ENCODE measurements around the gene MAN1C1. TPM values are rescaled to one million over a fixed set of nuclear protein-coding genes. Genes with fewer than 3 reads are reported as not detected.

The MAN1C1 gene
- total RNA-seq, 1 experiment from 2014 or later = 1.2 TPM

DNA sequence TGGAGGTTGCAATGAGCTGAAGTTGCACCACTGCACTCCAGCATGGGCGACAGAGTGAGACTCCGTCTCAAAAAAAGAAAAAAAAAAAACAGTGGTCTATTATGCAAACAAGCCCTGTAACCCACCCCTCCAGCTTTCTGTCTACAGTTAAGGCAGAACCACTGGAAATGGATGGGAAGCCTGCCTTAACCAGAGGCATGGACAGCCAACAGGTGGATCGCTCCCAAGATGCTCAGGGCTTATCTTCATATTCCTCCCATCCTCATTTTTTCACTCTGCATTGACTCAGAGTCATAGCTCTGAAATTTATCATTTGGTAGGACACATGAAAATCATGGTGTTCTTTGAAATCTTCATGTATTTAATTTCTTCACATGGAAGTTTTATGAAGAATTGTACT is 211.9 kb downstream of the MAN1C1 start:
- no peak for DNase-seq (ENCODE audit: low read depth, low spot score)
- no peaks in the 10 kb centered on the region for H3K4me1 ChIP-seq (ENCODE audit: control insufficient read depth in 1 of 2, insufficient read depth in 2 of 2, low read length in 2 of 2)
- intact Hi-C loops (cut with micrococcal nuclease) = no loop called here
- H3K9me2 ChIP-seq (ENCODE audit: insufficient read depth) = no peaks in the 10 kb centered on the region
- H2AFZ ChIP-seq (ENCODE audit: low read depth, low read length, poor library complexity, severe bottlenecking) = no peak overlapping the region
- CTCF ChIA-PET = no interaction called here
- H3K9ac ChIP-seq (ENCODE audit: low read length) = no peak overlapping the region
- H3K36me3 ChIP-seq (ENCODE audit: control insufficient read depth in 1 of 2, insufficient read depth in 2 of 2, low read length in 2 of 2) = peaks cover 41 to 50% of the 10 kb centered on the region in 2 experiments
- BruUV-seq (replicated peaks) = no TSS peak
- no peak for ATAC-seq
- H3K27ac ChIP-seq (ENCODE audit: low read depth, low read length) = no peak overlapping the region
- TF ChIP-seq RAD21 (IDR thresholded peaks at IDR 0.05; ENCODE audit: low read depth) (no peak), FOSL1 (IDR thresholded peaks at IDR 0.05; ENCODE audit: low read depth) (no peak)
- H4K20me1 ChIP-seq (ENCODE audit: insufficient read depth) = no peaks in the 10 kb centered on the region; the same call in 1 of the 2 replicates
- POLR2A ChIA-PET = no interaction called here
- no peaks in the 10 kb centered on the region for H3K27me3 ChIP-seq (ENCODE audit: insufficient read depth, low read length)
- RAD21 ChIA-PET (ENCODE audit: low non-redundant PET in 1 of 2, low total read pairs in 2 of 2, uncharacterized antibody in 2 of 2, unreplicated experiment in 2 of 2) = no interaction called here
- H3K79me2 ChIP-seq (ENCODE audit: insufficient read depth, low read length) = peaks cover 28% of the 10 kb centered on the region; the same call in 1 of the 2 replicates
- H3K4me2 ChIP-seq (ENCODE audit: low read length) = no peak overlapping the region
- H3K9me3 ChIP-seq (ENCODE audit: control insufficient read depth in 1 of 2, insufficient read depth in 1 of 2, low read depth in 1 of 2, low read length in 2 of 2) = no peaks in the 10 kb centered on the region
- no peak overlapping the region for H3K4me3 ChIP-seq (replicated peaks in 1 of 2; ENCODE audit: low read depth in 1 of 2, low read length in 2 of 2)

GRCh38 chr1:25829046-25829445 is 212.5 kb downstream of the MAN1C1 start:
- Histone ChIP-seq H3K79me2 (ENCODE audit: insufficient read depth, low read length) (peaks cover 30% of the 10 kb centered on the region), H4K20me1 (ENCODE audit: insufficient read depth) (no peaks in the 10 kb centered on the region; the same call in 1 of the 2 replicates), H3K36me3 (ENCODE audit: control insufficient read depth in 1 of 2, insufficient read depth in 2 of 2, low read length in 2 of 2) (peaks cover 46 to 50% of the 10 kb centered on the region in 2 experiments), H3K9ac (ENCODE audit: low read length) (no peak overlapping the region), H3K9me3 (ENCODE audit: control insufficient read depth in 1 of 2, insufficient read depth in 1 of 2, low read depth in 1 of 2, low read length in 2 of 2) (no peaks in the 10 kb centered on the region), H3K27ac (ENCODE audit: low read depth, low read length) (no peak overlapping the region), H3K4me3 (replicated peaks in 1 of 2; ENCODE audit: low read depth in 1 of 2, low read length in 2 of 2) (no peak overlapping the region), H3K4me1 (ENCODE audit: control insufficient read depth in 1 of 2, insufficient read depth in 2 of 2, low read length in 2 of 2) (no peaks in the 10 kb centered on the region), H2AFZ (ENCODE audit: low read depth, low read length, poor library complexity, severe bottlenecking) (no peak overlapping the region), H3K27me3 (ENCODE audit: insufficient read depth, low read length) (no peaks in the 10 kb centered on the region), H3K9me2 (ENCODE audit: insufficient read depth) (no peaks in the 10 kb centered on the region), H3K4me2 (ENCODE audit: low read length) (no peak overlapping the region)
- ATAC-seq (no peak), DNase-seq (ENCODE audit: low read depth, low spot score) (no peak)
- ChIA-PET POLR2A (no interaction called here), CTCF (no interaction called here), RAD21 (ENCODE audit: low non-redundant PET in 1 of 2, low total read pairs in 2 of 2, uncharacterized antibody in 2 of 2, unreplicated experiment in 2 of 2) (no interaction called here)
- intact Hi-C loops (cut with micrococcal nuclease) = no loop called here
- BruUV-seq (replicated peaks) = no TSS peak
- TF ChIP-seq CBX3 (IDR thresholded peaks at IDR 0.05; ENCODE audit: low read depth) = no peak
- TF ChIP-seq SRF (IDR thresholded peaks at IDR 0.05; ENCODE audit: low read depth) = no peak
- TF ChIP-seq, protein P1, sequence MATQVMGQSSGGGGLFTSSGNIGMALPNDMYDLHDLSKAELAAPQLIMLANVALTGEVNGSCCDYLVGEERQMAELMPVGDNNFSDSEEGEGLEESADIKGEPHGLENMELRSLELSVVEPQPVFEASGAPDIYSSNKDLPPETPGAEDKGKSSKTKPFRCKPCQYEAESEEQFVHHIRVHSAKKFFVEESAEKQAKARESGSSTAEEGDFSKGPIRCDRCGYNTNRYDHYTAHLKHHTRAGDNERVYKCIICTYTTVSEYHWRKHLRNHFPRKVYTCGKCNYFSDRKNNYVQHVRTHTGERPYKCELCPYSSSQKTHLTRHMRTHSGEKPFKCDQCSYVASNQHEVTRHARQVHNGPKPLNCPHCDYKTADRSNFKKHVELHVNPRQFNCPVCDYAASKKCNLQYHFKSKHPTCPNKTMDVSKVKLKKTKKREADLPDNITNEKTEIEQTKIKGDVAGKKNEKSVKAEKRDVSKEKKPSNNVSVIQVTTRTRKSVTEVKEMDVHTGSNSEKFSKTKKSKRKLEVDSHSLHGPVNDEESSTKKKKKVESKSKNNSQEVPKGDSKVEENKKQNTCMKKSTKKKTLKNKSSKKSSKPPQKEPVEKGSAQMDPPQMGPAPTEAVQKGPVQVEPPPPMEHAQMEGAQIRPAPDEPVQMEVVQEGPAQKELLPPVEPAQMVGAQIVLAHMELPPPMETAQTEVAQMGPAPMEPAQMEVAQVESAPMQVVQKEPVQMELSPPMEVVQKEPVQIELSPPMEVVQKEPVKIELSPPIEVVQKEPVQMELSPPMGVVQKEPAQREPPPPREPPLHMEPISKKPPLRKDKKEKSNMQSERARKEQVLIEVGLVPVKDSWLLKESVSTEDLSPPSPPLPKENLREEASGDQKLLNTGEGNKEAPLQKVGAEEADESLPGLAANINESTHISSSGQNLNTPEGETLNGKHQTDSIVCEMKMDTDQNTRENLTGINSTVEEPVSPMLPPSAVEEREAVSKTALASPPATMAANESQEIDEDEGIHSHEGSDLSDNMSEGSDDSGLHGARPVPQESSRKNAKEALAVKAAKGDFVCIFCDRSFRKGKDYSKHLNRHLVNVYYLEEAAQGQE (IDR thresholded peaks at IDR 0.05; ENCODE audit: low read depth) = no peak
- TF ChIP-seq CEBPB (IDR thresholded peaks at IDR 0.05; ENCODE audit: low read depth) = no peak
- no peak for TF ChIP-seq ATF3 (IDR thresholded peaks at IDR 0.05)
- TF ChIP-seq YY1 (IDR thresholded peaks at IDR 0.05; ENCODE audit: extremely low read depth, insufficient replicate concordance, low read depth, low read length) = no peak
- TF ChIP-seq ZNF274 (IDR thresholded peaks at IDR 0.05; ENCODE audit: low read depth, low read length) = no peak
- TF ChIP-seq, protein P2, sequence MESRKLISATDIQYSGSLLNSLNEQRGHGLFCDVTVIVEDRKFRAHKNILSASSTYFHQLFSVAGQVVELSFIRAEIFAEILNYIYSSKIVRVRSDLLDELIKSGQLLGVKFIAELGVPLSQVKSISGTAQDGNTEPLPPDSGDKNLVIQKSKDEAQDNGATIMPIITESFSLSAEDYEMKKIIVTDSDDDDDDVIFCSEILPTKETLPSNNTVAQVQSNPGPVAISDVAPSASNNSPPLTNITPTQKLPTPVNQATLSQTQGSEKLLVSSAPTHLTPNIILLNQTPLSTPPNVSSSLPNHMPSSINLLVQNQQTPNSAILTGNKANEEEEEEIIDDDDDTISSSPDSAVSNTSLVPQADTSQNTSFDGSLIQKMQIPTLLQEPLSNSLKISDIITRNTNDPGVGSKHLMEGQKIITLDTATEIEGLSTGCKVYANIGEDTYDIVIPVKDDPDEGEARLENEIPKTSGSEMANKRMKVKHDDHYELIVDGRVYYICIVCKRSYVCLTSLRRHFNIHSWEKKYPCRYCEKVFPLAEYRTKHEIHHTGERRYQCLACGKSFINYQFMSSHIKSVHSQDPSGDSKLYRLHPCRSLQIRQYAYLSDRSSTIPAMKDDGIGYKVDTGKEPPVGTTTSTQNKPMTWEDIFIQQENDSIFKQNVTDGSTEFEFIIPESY (IDR thresholded peaks at IDR 0.05; ENCODE audit: extremely low read depth, insufficient replicate concordance, low read length) = no peak
- TF ChIP-seq EGR1 (IDR thresholded peaks at IDR 0.05; ENCODE audit: low read depth) = no peak
- no peak for TF ChIP-seq SP1 (IDR thresholded peaks at IDR 0.05; ENCODE audit: low read depth)
- TF ChIP-seq EZH2 (IDR thresholded peaks at IDR 0.05) = no peak
- TF ChIP-seq FOSL1 (IDR thresholded peaks at IDR 0.05; ENCODE audit: low read depth) = no peak
- TF ChIP-seq, protein P3, sequence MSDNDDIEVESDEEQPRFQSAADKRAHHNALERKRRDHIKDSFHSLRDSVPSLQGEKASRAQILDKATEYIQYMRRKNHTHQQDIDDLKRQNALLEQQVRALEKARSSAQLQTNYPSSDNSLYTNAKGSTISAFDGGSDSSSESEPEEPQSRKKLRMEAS (IDR thresholded peaks at IDR 0.05) = no peak
- no peak for TF ChIP-seq RAD21 (IDR thresholded peaks at IDR 0.05; ENCODE audit: low read depth)

Measured in HCT116 (cell line).